Aorta (tissue), 5 donors: ENCODE measurements around the gene ETV7. TPM values are rescaled to one million over a fixed set of nuclear protein-coding genes. Genes with fewer than 3 reads are reported as not detected.
A peak's percentile ranks its signal among the peaks of the same experiment; 100 is the strongest.
"Not testable (repeated sequence)": the region's sequence is repeated elsewhere in the genome, so short reads cannot be mapped to it uniquely, and the experiment has no call there.

Experiments
- ATAC-seq: fragments of 200-7000 bp; cut with Tn5 transposase; one replicate; pipeline ENCODE4 v1.9.1; 2022; ENCODE audit warnings: moderate library complexity; ENCODE audit not compliant: low FRiP score
- DNase-seq, 2 donors: peaks; one replicate each; pipeline ENCODE4 v3.0.0-alpha.2; 2020
- H3K27ac ChIP-seq, 2 donors: one replicate each; pipeline ENCODE4 v1.5.1; 2013; ENCODE audit warnings: low read length in 2 of 2, mild to moderate bottlenecking in 2 of 2, moderate library complexity in 2 of 2, control low read depth in 1 of 2, inconsistent platforms in 1 of 2, low read depth in 1 of 2
- H3K27me3 ChIP-seq, 2 donors: one replicate each; pipeline ENCODE4 v1.6.1; 2013; ENCODE audit warnings: control low read depth in 1 of 2, low read length in 1 of 2, mild to moderate bottlenecking in 1 of 2, moderate library complexity in 1 of 2; ENCODE audit not compliant: insufficient read depth in 2 of 2, control insufficient read depth in 1 of 2
- H3K36me3 ChIP-seq, 2 donors: one replicate each; pipeline ENCODE4 v1.6.1; 2013; ENCODE audit warnings: control low read depth in 1 of 2, low read length in 1 of 2, mild to moderate bottlenecking in 1 of 2; ENCODE audit not compliant: insufficient read depth in 2 of 2, control insufficient read depth in 1 of 2
- H3K4me1 ChIP-seq, 2 donors: one replicate each; pipeline ENCODE4 v1.6.1; 2013; ENCODE audit warnings: low read length in 2 of 2, control low read depth in 1 of 2, mild to moderate bottlenecking in 1 of 2, moderate library complexity in 1 of 2; ENCODE audit not compliant: insufficient read depth in 2 of 2, control insufficient read depth in 1 of 2
- H3K4me3 ChIP-seq, 2 donors: one replicate each; pipeline ENCODE4 v1.5.1; 2013; ENCODE audit warnings: low read length in 2 of 2, control low read depth in 1 of 2, mild to moderate bottlenecking in 1 of 2
- H3K9me3 ChIP-seq: one replicate; pipeline ENCODE4 v1.6.1; 2013; ENCODE audit warnings: mild to moderate bottlenecking, low read length; ENCODE audit not compliant: control insufficient read depth
- WGBS, 2 donors: extraction: QIAGEN DNeasy Blood & Tissue Kit; methylation state at CpG; one replicate each; pipeline ENCODE4 v1.1.7; 2013; 5-methylcytosine and 5-hydroxymethylcytosine counted together
- intact Hi-C, 2 donors: fragments of 100-400 bp; cut with DNase I; formaldehyde crosslinking; loops; one replicate each; pipeline versions ENCODE4 v1.14.2 to v1.15.0; 2022
- polyA plus RNA-seq, 2 donors: library from polyadenylated mRNA; stranded (reverse); fragments of 200-250 nt; gene quantifications; one replicate each; pipeline ENCODE4 v1.2.3, GENCODE V29; 2013
- total RNA-seq, 2 donors: library from RNA; stranded (reverse); fragmentation: NEBNext Ultra II Directional; extraction: Animal tissue kit (Norgen Biotek cat#: 25700); gene quantifications; one replicate each; pipeline ENCODE4 v1.2.1, GENCODE V29; 2021
- donor health status: healthy with polysubstance abuse.
- donor health status: Bipolar disorder and iron deficiency.
- donor health status: DM: no; HTN: no; CAD: no.
- donor health status: DM: no; HTN: no; CAD: no.
- donor health status: DM: yes; HTN: yes; CAD: no.

ETV7 gene
- total and polyA plus RNA-seq, 4 donors = 2.2 to 5.4 (median 3.1) TPM

GRCh38 chr6:36345681-36346466 lies 41.6 kb downstream of the ETV7 start:
- 86 to 87% methylated on average over 13 of the region's 13 CpGs for WGBS, 2 donors
- ATAC-seq (no peak), DNase-seq (peak in 1 of 2 donors; percentile 36)
- Histone ChIP-seq H3K27me3 (no peaks in the 10 kb centered on the region), H3K27ac (no peak overlapping the region), H3K36me3 (no peaks in the 10 kb centered on the region), H3K4me1 (peaks cover 0 to 3% of the 10 kb centered on the region in 2 donors), H3K4me3 (no peak overlapping the region), H3K9me3 (no peaks in the 10 kb centered on the region)
- intact Hi-C loops = no loop called here

DNA sequence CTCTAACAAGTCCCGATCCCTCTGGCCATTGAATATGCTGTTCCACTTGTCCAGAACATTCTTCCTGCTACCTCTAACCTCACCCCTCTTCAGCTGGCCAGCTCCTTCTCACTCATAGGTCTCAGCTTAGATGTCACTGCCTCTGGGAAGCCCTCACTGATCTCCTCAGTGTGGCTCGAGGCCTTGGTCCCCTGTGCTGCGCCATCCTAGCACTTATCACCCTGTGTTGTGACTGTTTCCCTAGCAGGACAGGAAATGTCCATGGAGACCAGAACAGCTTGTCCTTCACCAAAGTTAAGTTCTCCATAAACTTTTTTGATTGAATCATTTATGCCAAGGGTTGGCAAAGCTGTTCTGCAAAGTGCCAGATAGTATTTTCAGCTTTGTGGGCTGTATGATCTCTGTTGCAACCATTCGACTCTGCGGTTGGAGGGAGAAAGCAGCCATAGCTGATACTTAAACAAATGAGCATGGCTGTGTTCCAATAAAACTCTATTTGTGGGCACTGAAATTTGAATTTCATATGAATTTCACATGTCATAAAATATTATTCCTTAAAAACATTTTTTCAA lies 44.3 kb downstream of the ETV7 start:
- Histone ChIP-seq H3K4me3 (no peak overlapping the region), H3K4me1 (no peaks in the 10 kb centered on the region), H3K9me3 (no peaks in the 10 kb centered on the region), H3K27me3 (no peaks in the 10 kb centered on the region), H3K36me3 (no peaks in the 10 kb centered on the region), H3K27ac (peak overlapping the region in 1 of 2 donors; percentile 67)
- 27 to 28% methylated on average over 5 of the region's 5 CpGs for WGBS, 2 donors
- peak in 1 of 2 donors; percentile 58 for DNase-seq
- no peak for ATAC-seq
- intact Hi-C loops = loop anchor here in 1 of 2 donors (2.0 to 5.0 kb wide), 2 partner anchors 16 to 41 kb away; no protein-coding TSS in a partner anchor

GRCh38 chr6:36340618-36341454 lies 46.6 kb downstream of the ETV7 start:
- H3K4me3 ChIP-seq = no peak overlapping the region
- peak; percentile 85 to 95 for DNase-seq
- no peaks in the 10 kb centered on the region for H3K27me3 ChIP-seq
- intact Hi-C loops = loop anchor here (2.0 to 5.0 kb wide), 2 partner anchors 20 to 39 kb away; no protein-coding TSS in a partner anchor
- no peak overlapping the region for H3K27ac ChIP-seq
- no peaks in the 10 kb centered on the region for H3K4me1 ChIP-seq
- no peaks in the 10 kb centered on the region for H3K9me3 ChIP-seq
- peak; percentile 88 for ATAC-seq
- 24 to 25% methylated on average over 36 of the region's 36 CpGs for WGBS, 2 donors
- no peaks in the 10 kb centered on the region for H3K36me3 ChIP-seq

DNA sequence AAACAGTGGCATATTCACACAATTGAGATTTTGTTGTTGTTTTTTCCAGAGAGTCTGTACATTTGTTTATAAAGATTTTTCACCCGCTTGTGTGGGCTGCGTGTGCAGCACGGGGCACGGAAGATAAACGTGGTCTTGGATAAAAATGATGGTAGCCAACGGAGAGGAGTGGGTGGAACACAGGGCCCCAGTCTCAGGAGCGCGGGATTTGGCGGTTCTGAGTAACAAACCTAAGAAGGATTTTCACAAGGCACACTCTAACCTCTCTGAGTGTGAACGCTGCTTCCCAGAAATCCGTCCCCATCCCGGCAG lies 47.2 kb downstream of the ETV7 start:
- Histone ChIP-seq H3K36me3 (no peaks in the 10 kb centered on the region), H3K27ac (no peak overlapping the region), H3K27me3 (no peaks in the 10 kb centered on the region), H3K4me3 (no peak overlapping the region), H3K9me3 (no peaks in the 10 kb centered on the region), H3K4me1 (no peaks in the 10 kb centered on the region)
- intact Hi-C loops = loop anchor here (2.0 to 5.0 kb wide), 2 partner anchors 21 to 38 kb away; no protein-coding TSS in a partner anchor
- DNase-seq (peak in 1 of 2 donors; percentile 55), ATAC-seq (no peak)
- 82 to 83% methylated on average over 12 of the region's 12 CpGs for WGBS, 2 donors

- Histone ChIP-seq H3K9me3 (no peaks in the 10 kb centered on the region), H3K27ac (no peak overlapping the region), H3K4me1 (no peaks in the 10 kb centered on the region), H3K27me3 (no peaks in the 10 kb centered on the region), H3K4me3 (no peak overlapping the region), H3K36me3 (no peaks in the 10 kb centered on the region)
- 86 to 90% methylated on average over 12 of the region's 12 CpGs for WGBS, 2 donors
- intact Hi-C loops = no loop called here
- DNase-seq (peak in 1 of 2 donors; percentile 65), ATAC-seq (no peak)
Measured at GRCh38 chr6:36339146-36339545, 48.3 kb downstream of the ETV7 start.

GRCh38 chr6:36338223-36338622 lies 49.2 kb downstream of the ETV7 start:
- H3K27ac ChIP-seq, DNase-seq, intact Hi-C loops, H3K4me1 ChIP-seq, ATAC-seq, H3K4me3 ChIP-seq, H3K36me3 ChIP-seq, H3K9me3 ChIP-seq, H3K27me3 ChIP-seq: not testable (repeated sequence)
- 68 to 100% methylated on average over 1 of the region's 1 CpG for WGBS, 2 donors

DNA sequence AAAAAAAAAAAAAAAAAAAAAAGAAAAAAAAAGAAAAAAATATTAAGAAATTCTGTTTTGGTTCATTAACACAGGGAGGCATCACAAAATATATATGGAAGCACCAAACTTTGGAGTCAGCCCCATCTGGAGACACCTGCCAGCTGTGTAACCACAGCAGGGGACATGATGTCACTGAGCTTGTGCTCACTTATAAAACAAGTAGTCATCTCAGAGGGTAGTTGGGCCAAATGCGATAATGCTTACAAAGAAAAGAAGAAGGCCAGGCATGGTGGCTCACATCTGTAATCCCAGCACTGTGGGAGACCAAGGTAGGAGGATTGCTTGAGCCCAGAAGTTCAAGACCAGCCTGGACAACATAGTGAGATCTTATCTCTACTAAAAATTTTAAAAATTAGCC lies 49.7 kb downstream of the ETV7 start:
- H3K27me3 ChIP-seq = no peaks in the 10 kb centered on the region
- 95% methylated on average over 1 of the region's 1 CpG for WGBS, 2 donors

GRCh38 chr6:36336779-36337241 lies 50.7 kb downstream of the ETV7 start, which contains the start of gene BNIP5:
Gene BNIP5, minus strand, starts transcription at chr6:36336888. Its CDS starts 6,198 bp downstream, at chr6:36330690.
- no peaks in the 10 kb centered on the region for H3K27me3 ChIP-seq

More for the DNA sequence above, 49.7 kb downstream of the ETV7 start:
- Histone ChIP-seq H3K36me3 (no peaks in the 10 kb centered on the region), H3K27ac (no peak overlapping the region), H3K4me3 (no peak overlapping the region), H3K9me3 (no peaks in the 10 kb centered on the region), H3K4me1 (no peaks in the 10 kb centered on the region)
- intact Hi-C loops = no loop called here
- DNase-seq = no peak
- no peak for ATAC-seq

More at GRCh38 chr6:36336779-36337241, 50.7 kb downstream of the ETV7 start, which contains the start of gene BNIP5:
- ATAC-seq (no peak), DNase-seq (no peak)
- H3K4me1 ChIP-seq = no peaks in the 10 kb centered on the region
- no peak within 1 kb of the TSS for H3K4me3 ChIP-seq
- no peaks in the 10 kb centered on the region for H3K9me3 ChIP-seq
- no peaks in the 10 kb centered on the region for H3K36me3 ChIP-seq
- H3K27ac ChIP-seq = no peak within 1 kb of the TSS
- 90% methylated on average over 3 of the region's 3 CpGs for WGBS, 2 donors
- intact Hi-C loops = no loop called here
